ENCODE measurements around the gene GFM1.
A peak's percentile ranks its signal among the peaks of the same experiment; 100 is the strongest.
"Not testable (repeated sequence)": the region's sequence is repeated elsewhere in the genome, so short reads cannot be mapped to it uniquely, and the experiment has no call there.

The GFM1 gene

GRCh38 chr3:158679547-158680000 lies 35.2 kb downstream of the GFM1 start:
- DNase-seq: no peak

- no peak for DNase-seq
Measured at GRCh38 chr3:158680861-158681260, 36.5 kb downstream of the GFM1 start.

GRCh38 chr3:158683230-158683962 lies 39.1 kb downstream of the GFM1 start:
- no peak for DNase-seq

- no peak for DNase-seq
Measured at GRCh38 chr3:158685159-158685558, 40.8 kb downstream of the GFM1 start.

GRCh38 chr3:158693866-158694456 lies 49.6 kb downstream of the GFM1 start:
- not testable (repeated sequence) for DNase-seq

- DNase-seq: no peak
Measured at GRCh38 chr3:158696618-158697017, 52.3 kb downstream of the GFM1 start.

- no peak for DNase-seq
Measured at GRCh38 chr3:158700559-158700958, 56.2 kb downstream of the GFM1 start.

GRCh38 chr3:158701420-158702065 lies 57.2 kb downstream of the GFM1 start:
- no peak for DNase-seq

- DNase-seq: no peak
Measured at GRCh38 chr3:158702815-158703481, 58.6 kb downstream of the GFM1 start.

- DNase-seq: no peak
Measured at GRCh38 chr3:158703566-158703965, 59.2 kb downstream of the GFM1 start.

- no peak for DNase-seq
Measured at GRCh38 chr3:158709666-158710083, 65.3 kb downstream of the GFM1 start.

GRCh38 chr3:158710601-158711000 lies 66.3 kb downstream of the GFM1 start:
- no peak for DNase-seq

- no peak for DNase-seq
Measured at GRCh38 chr3:158711886-158712285, 67.6 kb downstream of the GFM1 start.

GRCh38 chr3:158712443-158712842 lies 68.1 kb downstream of the GFM1 start:
- DNase-seq: no peak

- DNase-seq: no peak
Measured at GRCh38 chr3:158713094-158713499, 68.8 kb downstream of the GFM1 start.

- no peak for DNase-seq
Measured at GRCh38 chr3:158717576-158717975, 73.2 kb downstream of the GFM1 start.

- DNase-seq: no peak
Measured at GRCh38 chr3:158718490-158719170, 74.3 kb downstream of the GFM1 start.

- DNase-seq: no peak
Measured at GRCh38 chr3:158722108-158722507, 77.8 kb downstream of the GFM1 start.

- no peak for DNase-seq
Measured at GRCh38 chr3:158723991-158724390, 79.7 kb downstream of the GFM1 start.

GRCh38 chr3:158725348-158726011 lies 81.2 kb downstream of the GFM1 start:
- no peak for DNase-seq

GRCh38 chr3:158727206-158728060 lies 83.1 kb downstream of the GFM1 start:
- DNase-seq: peak; percentile 65

- DNase-seq: no peak
Measured at GRCh38 chr3:158728061-158728377, 83.7 kb downstream of the GFM1 start.
